Endodermal cell (in vitro differentiated cells): Measurements from ENCODE around the gene GRIK4. TPM values are rescaled to one million over a fixed set of nuclear protein-coding genes. Genes with fewer than 3 reads are reported as not detected.

Experiments used
- DNase-seq: peaks from one replicate; pipeline ENCODE4 v3.0.0-alpha.2; 2017
- H3K27ac ChIP-seq: 2 replicates; pipeline ENCODE4 v1.5.1; 2013; ENCODE audit warnings: mild to moderate bottlenecking, low read depth, low read length, moderate library complexity
- H3K27me3 ChIP-seq: 2 replicates; pipeline ENCODE4 v1.6.1; 2013; ENCODE audit warnings: mild to moderate bottlenecking, low read length, moderate library complexity; ENCODE audit not compliant: insufficient read depth, control insufficient read depth, poor library complexity, severe bottlenecking
- H3K36me3 ChIP-seq: 2 replicates; pipeline ENCODE4 v1.7.0; 2013; ENCODE audit warnings: mild to moderate bottlenecking, low read length, moderate library complexity; ENCODE audit not compliant: control insufficient read depth, insufficient read depth
- H3K4me1 ChIP-seq: one replicate; pipeline ENCODE4 v1.7.0; 2013; ENCODE audit warnings: low read length; ENCODE audit not compliant: control insufficient read depth, insufficient read depth
- H3K4me3 ChIP-seq: 2 replicates; pipeline ENCODE4 v1.5.1; 2013; ENCODE audit warnings: mild to moderate bottlenecking, low read length, moderate library complexity
- H3K9ac ChIP-seq: 2 replicates; pipeline ENCODE4 v1.6.1; 2013; ENCODE audit warnings: mild to moderate bottlenecking, low read length, moderate library complexity; ENCODE audit not compliant: poor library complexity, severe bottlenecking; ENCODE audit errors: extremely low read depth
- H3K9me3 ChIP-seq: 2 replicates; pipeline ENCODE4 v1.6.1; 2013; ENCODE audit warnings: mild to moderate bottlenecking, low read length, moderate library complexity; ENCODE audit not compliant: control insufficient read depth
- H3K27ac Mint-ChIP-seq: 2 replicates; pipeline ENCODE4 v1.8.0; 2020; ENCODE audit warnings: mixed read lengths
- H3K27me3 Mint-ChIP-seq: 2 replicates; pipeline ENCODE4 v1.8.0; 2021; ENCODE audit warnings: mild to moderate bottlenecking, mixed read lengths; ENCODE audit not compliant: insufficient read depth
- H3K36me3 Mint-ChIP-seq: 2 replicates; pipeline ENCODE4 v1.8.0; 2020; ENCODE audit warnings: low read depth, mixed read lengths
- H3K4me1 Mint-ChIP-seq: 2 replicates; pipeline ENCODE4 v1.8.0; 2020; ENCODE audit warnings: mixed read lengths
- H3K4me3 Mint-ChIP-seq: 2 replicates; pipeline ENCODE4 v1.8.0; 2020; ENCODE audit warnings: mild to moderate bottlenecking, moderate library complexity, mixed read lengths
- H3K9me3 Mint-ChIP-seq: 2 replicates; pipeline ENCODE4 v1.8.0; 2020; ENCODE audit warnings: mild to moderate bottlenecking, mixed read lengths
- WGBS, 2 experiments: methylation state at CpG; one replicate each; pipeline versions ENCODE4 v1.1.5 to v1.1.7; 2013; ENCODE audit warnings: missing lambda C conversion rate in 2 of 2, mixed read lengths in 1 of 2; ENCODE audit not compliant: insufficient coverage in 1 of 2, insufficient read length in 1 of 2; 5-methylcytosine and 5-hydroxymethylcytosine counted together
- total RNA-seq, 2 donors: library from RNA; stranded (reverse); fragmentation: NEBNext Ultra II Directional in 1 of 2; extraction: Animal tissue kit (Norgen Biotek cat#: 25700) in 1 of 2; gene quantifications; 2 replicates in 1 of 2; 3 replicates in 1 of 2; pipeline ENCODE4 v1.2.1, GENCODE V29; 2021
- TF ChIP-seq, protein P1 (sequence below): fragments of 200-600 bp; sonication (generic); conservative IDR thresholded peaks from 2 replicates; pipeline ENCODE4 v1.5.0; 2021; ENCODE audit warnings: antibody characterized with exemption, mild to moderate bottlenecking

Gene GRIK4
- total RNA-seq, 2 donors from 2014 or later: 1.7 to 3.5 TPM

DNA sequence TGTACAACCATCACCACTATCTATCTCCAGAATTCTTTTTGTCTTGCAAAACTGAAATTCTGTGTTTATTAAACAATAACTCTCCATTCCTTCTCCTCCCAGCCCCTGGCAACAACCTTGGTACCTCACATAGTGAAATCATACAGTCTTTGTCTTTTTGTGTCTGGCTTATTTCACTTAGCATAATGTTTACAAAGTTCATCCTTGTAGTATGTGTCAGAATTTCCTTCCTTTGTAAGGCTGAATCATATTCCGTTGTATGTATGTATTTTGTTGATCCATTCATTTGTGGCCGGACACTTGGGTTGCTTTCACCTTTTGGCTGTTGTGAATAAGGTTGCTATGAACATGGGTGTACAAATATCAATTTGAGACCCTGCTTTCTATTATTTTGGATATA, 268.7 kb downstream of the GRIK4 start:
- Mint-ChIP-seq H3K36me3 (no peaks in the 10 kb centered on the region), H3K4me3 (no peak overlapping the region), H3K4me1 (peaks cover 21% of the 10 kb centered on the region), H3K27me3 (peaks cover 2% of the 10 kb centered on the region), H3K27ac (no peak overlapping the region), H3K9me3 (no peaks in the 10 kb centered on the region)
- no peaks in the 10 kb centered on the region for H3K36me3 ChIP-seq
- no peak for DNase-seq
- WGBS, 2 experiments: 93 to 100% methylated on average over 2 of the region's 2 CpGs
- TF ChIP-seq, protein P1, sequence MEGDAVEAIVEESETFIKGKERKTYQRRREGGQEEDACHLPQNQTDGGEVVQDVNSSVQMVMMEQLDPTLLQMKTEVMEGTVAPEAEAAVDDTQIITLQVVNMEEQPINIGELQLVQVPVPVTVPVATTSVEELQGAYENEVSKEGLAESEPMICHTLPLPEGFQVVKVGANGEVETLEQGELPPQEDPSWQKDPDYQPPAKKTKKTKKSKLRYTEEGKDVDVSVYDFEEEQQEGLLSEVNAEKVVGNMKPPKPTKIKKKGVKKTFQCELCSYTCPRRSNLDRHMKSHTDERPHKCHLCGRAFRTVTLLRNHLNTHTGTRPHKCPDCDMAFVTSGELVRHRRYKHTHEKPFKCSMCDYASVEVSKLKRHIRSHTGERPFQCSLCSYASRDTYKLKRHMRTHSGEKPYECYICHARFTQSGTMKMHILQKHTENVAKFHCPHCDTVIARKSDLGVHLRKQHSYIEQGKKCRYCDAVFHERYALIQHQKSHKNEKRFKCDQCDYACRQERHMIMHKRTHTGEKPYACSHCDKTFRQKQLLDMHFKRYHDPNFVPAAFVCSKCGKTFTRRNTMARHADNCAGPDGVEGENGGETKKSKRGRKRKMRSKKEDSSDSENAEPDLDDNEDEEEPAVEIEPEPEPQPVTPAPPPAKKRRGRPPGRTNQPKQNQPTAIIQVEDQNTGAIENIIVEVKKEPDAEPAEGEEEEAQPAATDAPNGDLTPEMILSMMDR: no peak
- no peak overlapping the region for H3K9ac ChIP-seq
- H3K4me3 ChIP-seq: no peak overlapping the region
- peaks cover 6% of the 10 kb centered on the region for H3K4me1 ChIP-seq
- no peaks in the 10 kb centered on the region for H3K27me3 ChIP-seq
- no peaks in the 10 kb centered on the region for H3K9me3 ChIP-seq
- no peak overlapping the region for H3K27ac ChIP-seq

DNA sequence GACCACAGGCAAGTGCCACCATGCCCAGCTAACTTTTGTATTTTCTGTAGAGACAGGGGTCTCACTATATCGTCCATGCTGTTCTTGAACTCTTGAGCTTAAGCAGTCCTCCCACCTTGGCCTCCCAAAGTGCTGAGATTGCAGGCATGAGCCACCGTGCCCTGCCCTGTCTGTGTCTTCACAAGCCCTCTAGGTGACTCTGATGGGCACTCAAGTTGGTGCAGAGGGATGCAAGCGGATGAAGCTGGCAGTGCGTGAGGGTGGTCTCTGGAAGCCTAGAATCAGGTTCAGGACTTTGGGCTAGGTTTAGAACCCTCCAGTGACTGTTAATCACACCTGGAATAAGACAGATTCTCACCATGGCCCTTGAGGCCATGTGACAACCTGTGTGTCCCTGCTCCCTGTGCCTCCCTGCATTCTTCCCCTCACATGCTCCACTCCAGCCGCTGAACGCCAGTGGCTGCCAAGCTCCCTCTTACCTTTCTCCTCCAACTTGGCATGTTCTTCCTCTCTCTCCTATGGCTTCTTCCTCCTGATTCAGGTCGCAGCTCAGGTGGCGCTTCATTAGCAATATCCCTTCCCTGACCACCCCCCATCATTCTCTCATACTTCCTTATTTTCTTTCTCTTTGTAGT, 270.1 kb downstream of the GRIK4 start:
- no peaks in the 10 kb centered on the region for H3K9me3 Mint-ChIP-seq
- peaks cover 7% of the 10 kb centered on the region for H3K27me3 Mint-ChIP-seq
- peak; percentile 39 for DNase-seq
- no peak overlapping the region for H3K9ac ChIP-seq
- 92 to 97% methylated on average over 7 to 8 of the region's 8 CpGs for WGBS, 2 experiments
- TF ChIP-seq, protein P1: no peak
- H3K27ac Mint-ChIP-seq: no peak overlapping the region
- peaks cover 13% of the 10 kb centered on the region for H3K4me1 Mint-ChIP-seq
- H3K27me3 ChIP-seq: no peaks in the 10 kb centered on the region
- H3K36me3 Mint-ChIP-seq: no peaks in the 10 kb centered on the region
- no peaks in the 10 kb centered on the region for H3K36me3 ChIP-seq
- no peaks in the 10 kb centered on the region for H3K9me3 ChIP-seq
- H3K4me3 Mint-ChIP-seq: no peak overlapping the region
- H3K27ac ChIP-seq: no peak overlapping the region
- H3K4me3 ChIP-seq: no peak overlapping the region
- H3K4me1 ChIP-seq: peaks cover under 1% of the 10 kb centered on the region

DNA sequence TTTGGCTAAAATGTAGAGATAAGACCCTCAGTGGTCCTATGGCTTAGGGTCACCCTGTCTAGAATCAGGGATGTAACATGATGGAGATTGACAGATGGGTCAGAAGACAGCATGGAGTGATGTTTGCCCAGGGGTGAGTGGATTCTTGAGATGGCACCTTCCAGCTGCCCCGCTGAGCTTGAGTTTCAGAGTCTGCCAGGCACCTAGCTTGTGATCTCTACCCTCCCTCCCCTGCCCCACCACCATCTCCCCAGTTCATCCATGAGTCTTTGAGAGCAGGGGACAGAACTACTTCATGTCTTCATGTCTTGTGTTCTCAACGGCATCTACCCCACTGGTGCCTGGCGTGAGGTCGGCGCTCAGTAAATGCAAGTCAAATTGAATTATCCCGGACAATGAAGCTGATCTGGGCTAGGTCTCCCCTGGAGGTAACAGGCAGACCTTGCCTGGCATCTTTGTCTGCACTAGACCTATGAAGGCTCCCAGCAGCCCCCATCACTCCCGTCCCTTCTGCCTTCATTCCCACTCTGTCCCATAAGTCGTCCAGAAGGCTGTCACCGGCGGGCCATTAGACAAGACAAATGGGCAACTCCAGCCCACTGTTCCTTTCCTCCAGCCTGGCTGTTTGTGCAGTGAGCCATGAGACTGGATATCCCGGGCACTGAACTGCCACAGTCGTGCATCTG, 273.2 kb downstream of the GRIK4 start:
- Histone ChIP-seq H3K36me3 (no peaks in the 10 kb centered on the region), H3K4me1 (no peaks in the 10 kb centered on the region), H3K9me3 (no peaks in the 10 kb centered on the region), H3K9ac (no peak overlapping the region), H3K27me3 (no peaks in the 10 kb centered on the region), H3K27ac (no peak overlapping the region), H3K4me3 (no peak overlapping the region)
- H3K27ac Mint-ChIP-seq: no peak overlapping the region
- peak; percentile 28 for DNase-seq
- no peaks in the 10 kb centered on the region for H3K36me3 Mint-ChIP-seq
- H3K9me3 Mint-ChIP-seq: no peaks in the 10 kb centered on the region
- WGBS, 2 experiments: 92 to 93% methylated on average over 10 to 12 of the region's 12 CpGs
- peaks cover 7% of the 10 kb centered on the region for H3K27me3 Mint-ChIP-seq
- H3K4me1 Mint-ChIP-seq: no peaks in the 10 kb centered on the region
- no peak overlapping the region for H3K4me3 Mint-ChIP-seq
- TF ChIP-seq, protein P1: no peak
